HepG2 (cell line): ENCODE data around the gene MTSS2. TPM values are rescaled to one million over a fixed set of nuclear protein-coding genes. Genes with fewer than 3 reads are reported as not detected.

Experiments
- ATM ChIP-seq: fragments of 450-650 bp; IDR thresholded peaks from 2 replicates; pipeline ENCODE4 v1.7.1; 2017; ENCODE audit warnings: mild to moderate bottlenecking, borderline replicate concordance
- DR1 ChIP-seq: sonication (generic); formaldehyde crosslinking; IDR thresholded peaks from 2 replicates; pipeline ENCODE4 v1.8.0; 2021; ENCODE audit warnings: mild to moderate bottlenecking, missing genetic modification reagents, inconsistent platforms
- FOSL2 ChIP-seq: sonication (generic); formaldehyde crosslinking; IDR thresholded peaks from 2 replicates; pipeline ENCODE4 v1.4.0; 2020; ENCODE audit warnings: missing genetic modification reagents
- HBP1 ChIP-seq: IDR thresholded peaks from 2 replicates; pipeline ENCODE4 v1.6.1; 2016; ENCODE audit warnings: low read depth, control low read depth
- HMG20B ChIP-seq: conservative IDR thresholded peaks from 2 replicates; pipeline ENCODE4 v1.6.1; 2016; ENCODE audit warnings: missing genetic modification reagents, missing compliant biosample characterization
- HOMEZ ChIP-seq: IDR thresholded peaks from 2 replicates; pipeline ENCODE4 v1.6.1; 2016; ENCODE audit warnings: low read depth
- IRX3 ChIP-seq: sonication (generic); formaldehyde crosslinking; IDR thresholded peaks from 2 replicates; pipeline ENCODE4 v1.8.1; 2023; ENCODE audit warnings: mild to moderate bottlenecking, low read depth, missing genetic modification reagents, borderline replicate concordance
- MIER2 ChIP-seq: IDR thresholded peaks from 2 replicates; pipeline ENCODE4 v1.6.1; 2016; ENCODE audit warnings: missing biosample characterization, missing genetic modification reagents
- MIER3 ChIP-seq: IDR thresholded peaks from 2 replicates; pipeline ENCODE4 v1.6.1; 2016; ENCODE audit warnings: missing compliant biosample characterization, borderline replicate concordance
- NR0B2 ChIP-seq: sonication (generic); formaldehyde crosslinking; IDR thresholded peaks from 2 replicates; pipeline ENCODE4 v1.4.0; 2020; ENCODE audit warnings: mild to moderate bottlenecking, missing genetic modification reagents
- PBX3 ChIP-seq: sonication (generic); formaldehyde crosslinking; IDR thresholded peaks from 2 replicates; pipeline ENCODE4 v1.8.1; 2023; ENCODE audit warnings: missing genetic modification reagents, inconsistent platforms, borderline replicate concordance
- RBAK ChIP-seq: sonication (generic); formaldehyde crosslinking; IDR thresholded peaks from 2 replicates; pipeline ENCODE4 v1.5.1; 2020; ENCODE audit warnings: mild to moderate bottlenecking, missing genetic modification reagents
- RELA ChIP-seq: sonication (generic); formaldehyde crosslinking; IDR thresholded peaks from 2 replicates; pipeline ENCODE4 v1.4.0; 2020; ENCODE audit warnings: missing genetic modification reagents
- SMC3 ChIP-seq: IDR thresholded peaks from 2 replicates; pipeline ENCODE4 v1.6.1; 2011; ENCODE audit warnings: low read length, improper control_type of control experiment
- TARDBP ChIP-seq: sonication (generic); formaldehyde crosslinking; IDR thresholded peaks from 2 replicates; pipeline ENCODE4 v1.8.0; 2022; ENCODE audit warnings: mild to moderate bottlenecking, missing genetic modification reagents
- TRAFD1 ChIP-seq: sonication (generic); formaldehyde crosslinking; IDR thresholded peaks from 2 replicates; pipeline ENCODE4 v1.5.1; 2020; ENCODE audit warnings: missing genetic modification reagents, mild to moderate bottlenecking, borderline replicate concordance
- YEATS4 ChIP-seq: sonication (generic); formaldehyde crosslinking; IDR thresholded peaks from 2 replicates; pipeline ENCODE4 v1.4.0; 2020; ENCODE audit warnings: missing genetic modification reagents, borderline replicate concordance
- ZNF205 ChIP-seq: IDR thresholded peaks from 2 replicates; pipeline ENCODE4 v1.6.1; 2018; ENCODE audit warnings: missing biosample characterization, missing genetic modification reagents
- ZNF251 ChIP-seq: sonication (generic); formaldehyde crosslinking; IDR thresholded peaks from 2 replicates; pipeline ENCODE4 v1.9.0; 2021; ENCODE audit warnings: mild to moderate bottlenecking, missing genetic modification reagents
- ZNF296 ChIP-seq: sonication (generic); formaldehyde crosslinking; conservative IDR thresholded peaks from 2 replicates; pipeline ENCODE4 v1.5.0; 2020; ENCODE audit warnings: mild to moderate bottlenecking, missing genetic modification reagents
- ZNF773 ChIP-seq: sonication (generic); formaldehyde crosslinking; IDR thresholded peaks from 2 replicates; pipeline ENCODE4 v1.4.0; 2020; ENCODE audit warnings: missing genetic modification reagents, borderline replicate concordance
- polyA plus RNA-seq, 8 experiments: library from polyadenylated mRNA; depleted of rRNA in 3 of 8; stranded (reverse) in 7 of 8; unstranded in 1 of 8; fragments of >200 nt; fragmentation: Illumina TruSeq in 4 of 8; extraction: Trizol in 4 of 8; gene quantifications; 2 replicates each; pipeline versions ENCODE4 v1.2.1 to v1.2.3, GENCODE V29; 2011 to 2016; ENCODE audit warnings: low read depth in 4 of 8, missing spikeins in 1 of 8, mixed read lengths in 1 of 8; ENCODE audit not compliant: insufficient read depth in 1 of 8
- total RNA-seq, 5 experiments: library from RNA; depleted of rRNA; stranded (reverse); fragments of >200 nt; fragmentation: Illumina TruSeq; extraction: Trizol; gene quantifications; 2 replicates each; pipeline ENCODE4 v1.2.3, GENCODE V29; 2016; ENCODE audit warnings: low read depth in 1 of 5

MTSS2 gene
- total and polyA plus RNA-seq, 2 of the 13 experiments (the other 11 are each of a cell fraction or from before 2014, with no cell fraction given) = 132 to 242 TPM

- TF ChIP-seq RELA (CRISPR knock-in tag) (0 out of 2 replicates have a peak, but pooled peaks have one; percentile 34), PBX3 (CRISPR knock-in tag) (0 out of 2 replicates have a peak, but pooled peaks have one; percentile 42), HOMEZ (CRISPR knock-in tag) (no peak), TARDBP (CRISPR knock-in tag) (peak; percentile 35), SMC3 (peak; percentile 4; the same call in 1 of the 2 replicates), HBP1 (CRISPR knock-in tag) (peak; percentile 27; the same call in 1 of the 2 replicates), MIER3 (CRISPR knock-in tag) (peak; percentile 53; the same call in 1 of the 2 replicates), ZNF296 (peak; percentile 97), NR0B2 (CRISPR knock-in tag) (peak; percentile 45; the same call in 1 of the 2 replicates), TRAFD1 (CRISPR knock-in tag) (peak; percentile 81; the same call in 1 of the 2 replicates), HMG20B (CRISPR knock-in tag) (peak; percentile 17; the same call in 1 of the 2 replicates), RBAK (CRISPR knock-in tag) (peak; percentile 81), IRX3 (CRISPR knock-in tag) (peak; percentile 74; the same call in 1 of the 2 replicates), ATM (no peak), ZNF205 (CRISPR knock-in tag) (0 out of 2 replicates have a peak, but pooled peaks have one; percentile 31), DR1 (CRISPR knock-in tag) (peak; percentile 79), MIER2 (CRISPR knock-in tag) (peak; percentile 55), ZNF251 (CRISPR knock-in tag) (no peak), FOSL2 (CRISPR knock-in tag) (peak; percentile 60), ZNF773 (CRISPR knock-in tag) (peak; percentile 62; the same call in 1 of the 2 replicates), YEATS4 (CRISPR knock-in tag) (peak; percentile 89)
Measured at GRCh38 chr16:70681382-70682238, 4.2 kb downstream of the MTSS2 start (continued).
